IMR-90 (cell line): ENCODE data around the gene CASKIN1. TPM values are rescaled to one million over a fixed set of nuclear protein-coding genes. Genes with fewer than 3 reads are reported as not detected.
A peak's percentile ranks its signal among the peaks of the same experiment; 100 is the strongest.

Experiments used
- ATAC-seq: fragments of 200-7000 bp; cut with Tn5 transposase; 2 replicates; pipeline ENCODE4 v1.9.1; 2020; ENCODE audit warnings: low read depth, mild to moderate bottlenecking, moderate library complexity
- BruUV-seq: library from RNA; stranded (reverse); fragments of 400-500 nt; replicated peaks from 2 replicates; lab custom pipeline; 2021; lab: Mats Ljungman, UMichigan
- CTCF ChIA-PET: fragments of 300-600 bp; formaldehyde crosslinking; extraction: SDS; loops from one replicate; lab custom pipeline; 2021; ENCODE audit warnings: antibody characterized with exemption; lab: Yijun Ruan, JAX
- POLR2A ChIA-PET: fragments of 300-600 bp; sonication (Branson Sonifier 250); formaldehyde crosslinking; loops from one replicate; lab custom pipeline; 2022; ENCODE audit warnings: antibody characterized with exemption; ENCODE audit not compliant: unreplicated experiment; lab: Charles Lee
- DNase-seq: peaks from one replicate; pipeline ENCODE4 v3.0.0; 2013
- H2AFZ ChIP-seq: replicated peaks from 2 replicates; pipeline ENCODE3; 2013; ENCODE audit warnings: low read length, mild to moderate bottlenecking; ENCODE audit not compliant: poor library complexity
- H2AK5ac ChIP-seq: 2 replicates; pipeline ENCODE4 v1.6.1; 2013; ENCODE audit warnings: low read depth, low read length, inconsistent platforms
- H2AK9ac ChIP-seq: replicated peaks from 2 replicates; pipeline ENCODE3; 2013; ENCODE audit warnings: mild to moderate bottlenecking, low read depth, low read length, moderate library complexity; ENCODE audit not compliant: poor library complexity
- H2BK120ac ChIP-seq: 2 replicates; pipeline ENCODE4 v1.6.1; 2013; ENCODE audit warnings: low read depth, low read length, inconsistent platforms
- H2BK15ac ChIP-seq: 3 replicates; pipeline ENCODE4 v1.6.1; 2013; ENCODE audit warnings: low read depth, low read length, inconsistent platforms
- H2BK20ac ChIP-seq: 2 replicates; pipeline ENCODE4 v1.6.1; 2013; ENCODE audit warnings: low read depth, mild to moderate bottlenecking, inconsistent platforms, low read length, moderate library complexity
- H2BK5ac ChIP-seq: 2 replicates; pipeline ENCODE4 v1.6.1; 2013; ENCODE audit warnings: mild to moderate bottlenecking, low read depth, low read length, inconsistent platforms; ENCODE audit not compliant: poor library complexity, severe bottlenecking
- H3K14ac ChIP-seq: replicated peaks from 2 replicates; pipeline ENCODE4 v1.6.1; 2013; ENCODE audit warnings: low read depth, low read length, inconsistent platforms
- H3K18ac ChIP-seq: 2 replicates; pipeline ENCODE4 v1.6.1; 2013; ENCODE audit warnings: low read depth, low read length, control low read depth
- H3K23ac ChIP-seq: 2 replicates; pipeline ENCODE4 v1.6.1; 2013; ENCODE audit warnings: low read depth, low read length, inconsistent platforms
- H3K27ac ChIP-seq: 2 replicates; pipeline ENCODE4 v1.5.1; 2013; ENCODE audit warnings: mild to moderate bottlenecking, control low read depth, low read length; ENCODE audit not compliant: insufficient read depth
- H3K27me3 ChIP-seq: 2 replicates; pipeline ENCODE4 v1.6.1; 2013; ENCODE audit warnings: low read length; ENCODE audit not compliant: control insufficient read depth, insufficient read depth
- H3K36me3 ChIP-seq: 2 replicates; pipeline ENCODE4 v1.6.1; 2013; ENCODE audit warnings: low read length, mixed read lengths; ENCODE audit not compliant: control insufficient read depth, insufficient read depth
- H3K4ac ChIP-seq: 2 replicates; pipeline ENCODE4 v1.6.1; 2013; ENCODE audit warnings: low read depth, low read length, inconsistent platforms
- H3K4me1 ChIP-seq: 2 replicates; pipeline ENCODE4 v1.6.1; 2013; ENCODE audit warnings: low read length, mixed read lengths; ENCODE audit not compliant: control insufficient read depth, insufficient read depth
- H3K4me2 ChIP-seq: 2 replicates; pipeline ENCODE4 v1.6.1; 2013; ENCODE audit warnings: low read depth, mild to moderate bottlenecking, control low read depth, low read length, moderate library complexity
- H3K4me3 ChIP-seq: 2 replicates; pipeline ENCODE4 v1.5.1; 2013; ENCODE audit warnings: low read depth, mild to moderate bottlenecking, control low read depth, low read length, moderate library complexity; ENCODE audit not compliant: insufficient read depth
- H3K56ac ChIP-seq: 2 replicates; pipeline ENCODE4 v1.6.1; 2013; ENCODE audit warnings: low read length, inconsistent platforms; ENCODE audit not compliant: insufficient read depth; ENCODE audit errors: extremely low read depth
- H3K79me1 ChIP-seq, 2 experiments: 2 replicates each; pipeline ENCODE4 v1.6.1; 2013; ENCODE audit warnings: low read length in 2 of 2, inconsistent platforms in 1 of 2, low read depth in 1 of 2
- H3K9ac ChIP-seq: 2 replicates; pipeline ENCODE4 v1.6.1; 2013; ENCODE audit warnings: low read depth, low read length, control low read depth
- H3K9me1 ChIP-seq: 2 replicates; pipeline ENCODE4 v1.6.1; 2013; ENCODE audit warnings: low read length, inconsistent platforms; ENCODE audit not compliant: insufficient read depth
- H3K9me3 ChIP-seq: 2 replicates; pipeline ENCODE4 v1.6.1; 2013; ENCODE audit warnings: low read length; ENCODE audit not compliant: control insufficient read depth, insufficient read depth
- H4K20me1 ChIP-seq: 2 replicates; pipeline ENCODE4 v1.6.1; 2013; ENCODE audit warnings: low read length, inconsistent platforms; ENCODE audit not compliant: insufficient read depth
- H4K5ac ChIP-seq: 2 replicates; pipeline ENCODE4 v1.6.1; 2013; ENCODE audit warnings: mild to moderate bottlenecking, low read depth, low read length, control low read depth
- H4K8ac ChIP-seq, 2 experiments: 2 replicates each; pipeline ENCODE4 v1.6.1; 2013; ENCODE audit warnings: low read depth in 2 of 2, low read length in 2 of 2, control low read depth in 1 of 2, inconsistent platforms in 1 of 2
- H4K91ac ChIP-seq: 2 replicates; pipeline ENCODE4 v1.6.1; 2013; ENCODE audit warnings: low read depth, low read length, inconsistent platforms; ENCODE audit not compliant: insufficient read depth
- CEBPB ChIP-seq: IDR thresholded peaks from 2 replicates; pipeline ENCODE4 v1.6.1; 2012; ENCODE audit warnings: low read depth, low read length, improper control_type of control experiment
- CHD1 ChIP-seq: IDR thresholded peaks from 2 replicates; pipeline ENCODE4 v1.6.1; 2012; ENCODE audit warnings: low read depth, low read length, improper control_type of control experiment
- CTCF ChIP-seq: conservative IDR thresholded peaks from 2 replicates; pipeline ENCODE4 v1.5.1; 2012; ENCODE audit warnings: mild to moderate bottlenecking, low read depth, low read length, improper control_type of control experiment
- ELK1 ChIP-seq: fragments of 150-350 bp; IDR thresholded peaks from 2 replicates; pipeline ENCODE4 v1.6.1; 2016; ENCODE audit warnings: low read depth, mild to moderate bottlenecking, low read length, moderate library complexity, borderline replicate concordance
- FOS ChIP-seq: fragments of 150-350 bp; IDR thresholded peaks from 2 replicates; pipeline ENCODE4 v1.6.1; 2016; ENCODE audit warnings: low read depth, low read length
- MAFK ChIP-seq: IDR thresholded peaks from 2 replicates; pipeline ENCODE4 v1.6.1; 2012; ENCODE audit warnings: low read depth, low read length, improper control_type of control experiment
- MAZ ChIP-seq: IDR thresholded peaks from 2 replicates; pipeline ENCODE4 v1.6.1; 2012; ENCODE audit warnings: low read depth, mild to moderate bottlenecking, low read length, improper control_type of control experiment, moderate library complexity, borderline replicate concordance
- NFE2L2 ChIP-seq: fragments of 150-350 bp; IDR thresholded peaks from 2 replicates; pipeline ENCODE4 v1.6.1; 2016; ENCODE audit warnings: low read depth, mild to moderate bottlenecking, low read length
- POLR2A ChIP-seq: IDR thresholded peaks from 2 replicates; pipeline ENCODE4 v1.6.1; 2012; ENCODE audit warnings: mild to moderate bottlenecking, low read depth, low read length
- RAD21 ChIP-seq: IDR thresholded peaks from 2 replicates; pipeline ENCODE4 v1.6.1; 2012; ENCODE audit warnings: low read length, improper control_type of control experiment
- RCOR1 ChIP-seq: IDR thresholded peaks from 2 replicates; pipeline ENCODE4 v1.6.1; 2012; ENCODE audit warnings: mild to moderate bottlenecking, low read length, improper control_type of control experiment; ENCODE audit not compliant: insufficient replicate concordance
- RFX5 ChIP-seq: IDR thresholded peaks from 2 replicates; pipeline ENCODE4 v1.8.0; 2012; ENCODE audit warnings: low read depth, mild to moderate bottlenecking, low read length, moderate library complexity
- WGBS, 2 experiments: methylation state at CpG; one replicate each; pipeline versions ENCODE4 v1.1.5 to v1.1.7; 2013; ENCODE audit warnings: missing lambda C conversion rate in 2 of 2; ENCODE audit not compliant: insufficient read length in 1 of 2; ENCODE audit errors: extremely low coverage in 2 of 2; 5-methylcytosine and 5-hydroxymethylcytosine counted together
- dilution Hi-C: fragments of 300-500 bp; cut with HindIII; formaldehyde crosslinking; loops from one replicate; pipeline ENCODE4 v1.14.3; 2018; ENCODE audit warnings: low sequenced_read_pairs; ENCODE audit not compliant: unreplicated experiment
- in situ Hi-C: fragments of 300-500 bp; cut with MboI; formaldehyde crosslinking; loops from 3 replicates; pipeline ENCODE4 v1.14.3; 2019; ENCODE audit warnings: low sequenced_read_pairs, inconsistent platforms, mixed read lengths
- intact Hi-C: fragments of 100-400 bp; cut with micrococcal nuclease; formaldehyde crosslinking; loops from 2 replicates; pipeline ENCODE4 v1.10.0; 2022
- polyA plus RNA-seq, 3 experiments: library from polyadenylated mRNA; depleted of rRNA; stranded (reverse); fragments of >200 nt; gene quantifications; 2 replicates each; pipeline ENCODE4 v1.2.3, GENCODE V29; 2012; ENCODE audit warnings: low replicate concordance in 1 of 3
- total RNA-seq: library from RNA; depleted of rRNA; stranded (reverse); fragments of >200 nt; gene quantifications from 2 replicates; pipeline ENCODE4 v1.2.3, GENCODE V29; 2012
- TF ChIP-seq, protein P1 (sequence below): fragments of 150-350 bp; IDR thresholded peaks from 2 replicates; pipeline ENCODE4 v1.6.1; 2017; ENCODE audit warnings: mild to moderate bottlenecking, antibody characterized with exemption, low read length, low read depth

The CASKIN1 gene
- total and polyA plus RNA-seq, 2 of the 4 experiments (the other 2 are of a cell fraction): 0.05 TPM; not detected in 1

GRCh38 chr16:2155091-2155950 lies 41.1 kb downstream of the CASKIN1 start, which contains the start of gene TRAF7:
Gene TRAF7 (plus strand): TSS chr16:2155782. CDS start chr16:2163921, 8,139 bp downstream.
- WGBS, 2 experiments: 0% methylated on average over 26 of the region's 94 CpGs; no CpG with 5 or more reads in 1 of the 2 experiments
- H3K18ac ChIP-seq: peak within 1 kb of the TSS; percentile 1; the same call in 1 of the 2 replicates
- peak within 1 kb of the TSS; percentile 95 for H3K9ac ChIP-seq
- ATAC-seq (peak; percentile 84), DNase-seq (peak; percentile 100)
- peak within 1 kb of the TSS; percentile 85 for H3K27ac ChIP-seq
- no peaks in the 10 kb centered on the region for H3K9me3 ChIP-seq
- peak within 1 kb of the TSS; percentile 97 for H2AK5ac ChIP-seq
- H3K23ac ChIP-seq: peak within 1 kb of the TSS; percentile 91
- H4K91ac ChIP-seq: peak within 1 kb of the TSS; percentile 65
- H3K14ac ChIP-seq: peak within 1 kb of the TSS; percentile 97
- in situ Hi-C loops (no loop called here), dilution Hi-C loops (no loop called here), intact Hi-C loops (no loop called here)
- peak within 1 kb of the TSS; percentile 72 for H2BK5ac ChIP-seq
- CTCF ChIA-PET: interaction anchor here (0.6 to 1.0 kb wide), 3 partner anchors 12 to 207 kb away, joined by 3 to 6 read pairs (median 3); no protein-coding TSS in a partner anchor
- H2BK15ac ChIP-seq: no peak within 1 kb of the TSS
- POLR2A ChIA-PET: interaction anchor here (0.5 to 1.2 kb wide), 6 partner anchors 16 to 151 kb away, joined by 3 to 6 read pairs (median 4); no protein-coding TSS in a partner anchor
- H4K5ac ChIP-seq: no peak within 1 kb of the TSS
- H2AFZ ChIP-seq: peak within 1 kb of the TSS; percentile 86
- peak within 1 kb of the TSS; percentile 86 for H3K4me3 ChIP-seq
- peak within 1 kb of the TSS; percentile 61 to 76 for H4K8ac ChIP-seq
- peaks cover 11 to 89% of the 10 kb centered on the region in 2 experiments; a peak in 3 of 4 replicates for H3K79me1 ChIP-seq
- peaks cover 15% of the 10 kb centered on the region; the same call in 1 of the 2 replicates for H3K9me1 ChIP-seq
- no peak within 1 kb of the TSS for H2BK20ac ChIP-seq
- H3K4me1 ChIP-seq: peaks cover 48% of the 10 kb centered on the region
- H3K27me3 ChIP-seq: no peaks in the 10 kb centered on the region
- H3K4ac ChIP-seq: peak within 1 kb of the TSS; percentile 90
- BruUV-seq: no TSS peak
- peaks cover 32% of the 10 kb centered on the region for H3K36me3 ChIP-seq
- H3K56ac ChIP-seq: peak within 1 kb of the TSS; percentile 89
- peak within 1 kb of the TSS; percentile 98 for H3K4me2 ChIP-seq
- peaks cover 87% of the 10 kb centered on the region for H4K20me1 ChIP-seq
- H2AK9ac ChIP-seq: peak within 1 kb of the TSS; percentile 100
- peak within 1 kb of the TSS; percentile 47 for H2BK120ac ChIP-seq
- peak; percentile 81; the same call in 1 of the 2 replicates for TF ChIP-seq MAZ
- TF ChIP-seq, protein P1, sequence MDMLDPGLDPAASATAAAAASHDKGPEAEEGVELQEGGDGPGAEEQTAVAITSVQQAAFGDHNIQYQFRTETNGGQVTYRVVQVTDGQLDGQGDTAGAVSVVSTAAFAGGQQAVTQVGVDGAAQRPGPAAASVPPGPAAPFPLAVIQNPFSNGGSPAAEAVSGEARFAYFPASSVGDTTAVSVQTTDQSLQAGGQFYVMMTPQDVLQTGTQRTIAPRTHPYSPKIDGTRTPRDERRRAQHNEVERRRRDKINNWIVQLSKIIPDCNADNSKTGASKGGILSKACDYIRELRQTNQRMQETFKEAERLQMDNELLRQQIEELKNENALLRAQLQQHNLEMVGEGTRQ: peak; percentile 68
- TF ChIP-seq RCOR1: no peak
- peak; percentile 100 for TF ChIP-seq POLR2A
- TF ChIP-seq RAD21: no peak
- TF ChIP-seq FOS: 0 out of 2 replicates have a peak, but pooled peaks have one; percentile 13
- no peak for TF ChIP-seq NFE2L2
- no peak for TF ChIP-seq CTCF
- TF ChIP-seq ELK1: 0 out of 2 replicates have a peak, but pooled peaks have one; percentile 57
- TF ChIP-seq MAFK: no peak
- TF ChIP-seq CEBPB: no peak
- TF ChIP-seq RFX5: no peak
- peak; percentile 97 for TF ChIP-seq CHD1
